ENCODE results near the gene DNASE1L1. TPM values are rescaled to one million over a fixed set of nuclear protein-coding genes. Genes with fewer than 3 reads are reported as not detected.

Gene DNASE1L1
- total RNA-seq, 1 donor from 2014 or later, result 35.1 TPM

DNA sequence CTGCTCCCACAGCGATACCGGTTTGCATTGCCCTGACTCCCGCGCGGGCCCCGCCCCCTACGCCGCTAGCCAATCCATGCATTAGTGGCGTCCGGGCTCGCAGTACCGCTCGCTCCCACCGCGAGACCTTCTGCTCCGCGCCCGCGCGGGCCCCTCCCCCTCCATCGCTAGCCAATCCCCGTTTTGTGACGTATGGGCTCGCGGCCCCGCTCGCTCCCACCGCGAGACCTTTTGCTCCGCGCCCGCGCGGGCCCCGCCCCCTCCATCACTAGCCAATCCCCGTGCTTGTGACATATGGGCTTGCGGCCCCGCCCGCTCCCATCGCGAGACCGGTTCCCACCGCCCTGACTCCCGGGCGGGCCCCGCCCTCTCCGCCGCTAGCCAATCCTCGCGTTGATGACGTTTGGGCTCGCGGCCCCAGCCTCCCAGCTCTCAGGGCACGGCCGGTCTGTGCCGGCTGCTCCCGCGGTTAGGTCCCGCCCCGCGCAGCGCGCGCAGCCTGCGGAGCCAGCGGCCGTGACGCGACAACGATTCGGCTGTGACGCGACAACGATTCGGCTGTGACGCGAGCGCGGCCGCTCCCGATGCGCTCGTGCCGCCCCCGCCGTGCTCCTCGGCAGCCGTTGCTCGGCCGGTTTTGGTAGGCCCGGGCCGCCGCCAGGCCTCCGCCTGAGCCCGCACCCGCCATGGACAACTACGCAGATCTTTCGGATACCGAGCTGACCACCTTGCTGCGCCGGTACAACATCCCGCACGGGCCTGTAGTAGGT, 30.1 kb downstream of the DNASE1L1 start, which contains the start of gene EMD:
Gene EMD, plus strand, starts transcription at position 497 of the 770 bp plus-strand sequence. Its CDS starts 190 bp downstream, at position 687.
- Histone ChIP-seq H3K4me2 (ENCODE audit: low read length) (peak within 1 kb of the TSS; percentile 93), H4K20me1 (ENCODE audit: insufficient read depth, low read length) (peaks cover 26% of the 10 kb centered on the region), H2AFZ (ENCODE audit: low read depth, low read length) (peak within 1 kb of the TSS; percentile 47), H3K4me1 (ENCODE audit: insufficient read depth, low read length) (peaks cover 16% of the 10 kb centered on the region), H3K4me3 (ENCODE audit: insufficient read depth, low read depth, low read length) (peak within 1 kb of the TSS; percentile 69), H3K27ac (ENCODE audit: low read depth, low read length) (peak within 1 kb of the TSS; percentile 92), H3K79me2 (ENCODE audit: insufficient read depth, low read length) (peaks cover 38% of the 10 kb centered on the region), H3K36me3 (ENCODE audit: insufficient read depth, low read length) (no peaks in the 10 kb centered on the region), H3K27me3 (ENCODE audit: insufficient read depth, low read length) (no peaks in the 10 kb centered on the region), H3K9ac (ENCODE audit: low read length) (peak within 1 kb of the TSS; percentile 98), H3K9me3 (ENCODE audit: insufficient read depth, low read depth, low read length) (no peaks in the 10 kb centered on the region)
- Mint-ChIP-seq H3K4me1 (ENCODE audit: low read depth, unreplicated experiment) (peaks cover 7% of the 10 kb centered on the region), H3K9me3 (ENCODE audit: unreplicated experiment) (no peaks in the 10 kb centered on the region), H3K36me3 (ENCODE audit: low read depth, unreplicated experiment) (no peaks in the 10 kb centered on the region), H3K4me3 (ENCODE audit: unreplicated experiment) (peak within 1 kb of the TSS; percentile 92), H3K27me3 (ENCODE audit: low read depth, unreplicated experiment) (no peaks in the 10 kb centered on the region), H3K27ac (ENCODE audit: unreplicated experiment) (peak within 1 kb of the TSS; percentile 98)
- TF ChIP-seq EZH2 (IDR thresholded peaks at IDR 0.05; ENCODE audit: insufficient read depth, low read length), result no peak
- TF ChIP-seq, protein P1, sequence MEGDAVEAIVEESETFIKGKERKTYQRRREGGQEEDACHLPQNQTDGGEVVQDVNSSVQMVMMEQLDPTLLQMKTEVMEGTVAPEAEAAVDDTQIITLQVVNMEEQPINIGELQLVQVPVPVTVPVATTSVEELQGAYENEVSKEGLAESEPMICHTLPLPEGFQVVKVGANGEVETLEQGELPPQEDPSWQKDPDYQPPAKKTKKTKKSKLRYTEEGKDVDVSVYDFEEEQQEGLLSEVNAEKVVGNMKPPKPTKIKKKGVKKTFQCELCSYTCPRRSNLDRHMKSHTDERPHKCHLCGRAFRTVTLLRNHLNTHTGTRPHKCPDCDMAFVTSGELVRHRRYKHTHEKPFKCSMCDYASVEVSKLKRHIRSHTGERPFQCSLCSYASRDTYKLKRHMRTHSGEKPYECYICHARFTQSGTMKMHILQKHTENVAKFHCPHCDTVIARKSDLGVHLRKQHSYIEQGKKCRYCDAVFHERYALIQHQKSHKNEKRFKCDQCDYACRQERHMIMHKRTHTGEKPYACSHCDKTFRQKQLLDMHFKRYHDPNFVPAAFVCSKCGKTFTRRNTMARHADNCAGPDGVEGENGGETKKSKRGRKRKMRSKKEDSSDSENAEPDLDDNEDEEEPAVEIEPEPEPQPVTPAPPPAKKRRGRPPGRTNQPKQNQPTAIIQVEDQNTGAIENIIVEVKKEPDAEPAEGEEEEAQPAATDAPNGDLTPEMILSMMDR (IDR thresholded peaks at IDR 0.05; ENCODE audit: insufficient read depth, low read depth, low read length), result no peak
- FAIRE-seq, result no peak
- DNase-seq (ENCODE audit: low read depth), result peak; percentile 90

DNA sequence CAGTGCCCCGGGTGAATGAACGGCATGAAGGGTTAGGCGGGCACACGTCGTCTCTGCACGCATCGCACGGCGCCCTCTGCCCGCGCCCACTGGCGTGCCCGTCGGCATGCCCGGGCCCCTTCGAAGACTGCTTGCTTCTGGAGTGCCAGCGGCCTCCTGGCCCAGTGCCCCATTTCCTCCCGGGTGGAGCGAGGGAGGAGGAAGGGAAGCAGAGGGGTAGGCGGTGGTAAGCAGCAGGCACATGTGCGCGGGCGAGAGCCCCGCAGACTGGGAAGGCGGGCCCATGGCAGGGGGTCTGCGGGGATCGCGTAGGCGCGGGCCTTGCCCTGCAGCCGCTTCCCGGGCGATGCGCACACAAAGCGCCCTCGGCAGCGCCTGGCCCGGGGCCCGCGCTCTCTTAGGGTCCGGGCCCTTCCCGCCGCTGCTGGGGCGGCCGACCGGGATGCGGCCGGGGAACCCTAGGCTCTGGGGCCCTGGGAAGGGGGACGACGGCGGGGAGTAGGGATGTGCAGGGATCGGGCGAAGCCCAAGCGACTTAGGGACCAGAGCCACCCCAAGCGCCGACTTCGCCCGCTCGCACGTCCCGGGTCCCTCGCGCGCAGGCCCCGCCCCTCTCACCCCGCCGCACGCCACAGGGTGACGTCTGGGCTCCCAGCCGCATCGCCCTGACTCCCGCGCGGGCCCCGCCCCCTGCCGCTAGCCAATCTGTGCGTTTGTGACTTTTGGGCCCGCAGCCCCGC, 30.8 kb downstream of the DNASE1L1 start:
- Histone ChIP-seq H3K36me3 (ENCODE audit: insufficient read depth, low read length) (no peaks in the 10 kb centered on the region), H2AFZ (ENCODE audit: low read depth, low read length) (peak overlapping the region; percentile 47), H3K9ac (ENCODE audit: low read length) (peak overlapping the region; percentile 84), H3K4me1 (ENCODE audit: insufficient read depth, low read length) (peaks cover 16% of the 10 kb centered on the region), H4K20me1 (ENCODE audit: insufficient read depth, low read length) (peaks cover 25% of the 10 kb centered on the region), H3K27me3 (ENCODE audit: insufficient read depth, low read length) (no peaks in the 10 kb centered on the region), H3K9me3 (ENCODE audit: insufficient read depth, low read depth, low read length) (no peaks in the 10 kb centered on the region), H3K4me2 (ENCODE audit: low read length) (peak overlapping the region; percentile 82), H3K4me3 (ENCODE audit: insufficient read depth, low read depth, low read length) (peak overlapping the region; percentile 39), H3K27ac (ENCODE audit: low read depth, low read length) (peak overlapping the region; percentile 80), H3K79me2 (ENCODE audit: insufficient read depth, low read length) (peaks cover 45% of the 10 kb centered on the region)
- DNase-seq (ENCODE audit: low read depth), result no peak
- H3K4me1 Mint-ChIP-seq (ENCODE audit: low read depth, unreplicated experiment), result peaks cover 4% of the 10 kb centered on the region
- TF ChIP-seq, protein P1 (IDR thresholded peaks at IDR 0.05; ENCODE audit: insufficient read depth, low read depth, low read length), result no peak
- no peak for TF ChIP-seq EZH2 (IDR thresholded peaks at IDR 0.05; ENCODE audit: insufficient read depth, low read length)
- peak; percentile 78 for FAIRE-seq
- H3K4me3 Mint-ChIP-seq (ENCODE audit: unreplicated experiment), result peak overlapping the region; percentile 54
- H3K36me3 Mint-ChIP-seq (ENCODE audit: low read depth, unreplicated experiment), result no peaks in the 10 kb centered on the region
- H3K27ac Mint-ChIP-seq (ENCODE audit: unreplicated experiment), result no peak overlapping the region
- H3K27me3 Mint-ChIP-seq (ENCODE audit: low read depth, unreplicated experiment), result no peaks in the 10 kb centered on the region
- H3K9me3 Mint-ChIP-seq (ENCODE audit: unreplicated experiment), result no peaks in the 10 kb centered on the region
